HEK293 (cell line): ENCODE data around the gene LRRC74B.
"Not testable (repeated sequence)": the region's sequence is repeated elsewhere in the genome, so short reads cannot be mapped to it uniquely, and the experiment has no call there.

Experiments
- CTCF ChIA-PET: fragments of 350-600 bp; formaldehyde crosslinking; extraction: SDS; loops from one replicate; lab custom pipeline; 2021; ENCODE audit warnings: antibody characterized with exemption; lab: Yijun Ruan, JAX
- POLR2A ChIA-PET: fragments of 300-600 bp; formaldehyde crosslinking; extraction: SDS; loops from one replicate; lab custom pipeline; 2020; ENCODE audit warnings: antibody characterized with exemption, inconsistent platforms; lab: Yijun Ruan, JAX
- H3K27ac ChIP-seq: fragments of 200-500 bp; sonication (Bioruptor generic); 2 replicates; pipeline ENCODE4 v1.5.1; 2014; ENCODE audit warnings: low read depth, low read length, control low read depth, inconsistent platforms; ENCODE audit errors: extremely low read depth
- H3K36me3 ChIP-seq, 2 experiments: fragments of 200-500 bp in 1 of 2; sonication (Bioruptor generic) in 1 of 2; 1 replicate in 1 of 2; 2 replicates in 1 of 2; pipeline ENCODE4 v1.5.1; 2014 to 2017; ENCODE audit warnings: inconsistent platforms in 2 of 2, low read length in 2 of 2; ENCODE audit not compliant: control insufficient read depth in 2 of 2, insufficient read depth in 1 of 2
- H3K4me1 ChIP-seq: fragments of 200-500 bp; sonication (Bioruptor generic); 2 replicates; pipeline ENCODE4 v1.5.1; 2014; ENCODE audit warnings: mild to moderate bottlenecking, low read length, inconsistent platforms; ENCODE audit not compliant: control insufficient read depth, insufficient read depth
- H3K4me3 ChIP-seq: 2 replicates; pipeline ENCODE4 v1.5.1; 2011; ENCODE audit warnings: low read depth, mild to moderate bottlenecking, control low read depth, low read length, moderate library complexity
- H3K9me3 ChIP-seq: fragments of 200-500 bp; sonication (Bioruptor generic); 2 replicates; pipeline ENCODE4 v1.5.1; 2014; ENCODE audit warnings: low read depth, low read length, inconsistent platforms; ENCODE audit not compliant: control insufficient read depth, insufficient read depth
- GLIS1 ChIP-seq: fragments of 450-650 bp; formaldehyde crosslinking; IDR thresholded peaks from 2 replicates; pipeline ENCODE4 v1.5.1; 2016; ENCODE audit warnings: missing biosample characterization, missing genetic modification characterization
- KLF1 ChIP-seq: fragments of 450-650 bp; formaldehyde crosslinking; IDR thresholded peaks from 2 replicates; pipeline ENCODE4 v1.5.1; 2016; ENCODE audit warnings: missing biosample characterization, missing genetic modification characterization
- KLF8 ChIP-seq: fragments of 450-650 bp; formaldehyde crosslinking; IDR thresholded peaks from 2 replicates; pipeline ENCODE4 v1.5.1; 2016; ENCODE audit warnings: missing biosample characterization, missing genetic modification characterization
- REST ChIP-seq: fragments of 450-650 bp; formaldehyde crosslinking; IDR thresholded peaks from 2 replicates; pipeline ENCODE4 v1.5.1; 2016; ENCODE audit warnings: missing biosample characterization, missing genetic modification characterization
- ZNF121 ChIP-seq: fragments of 450-650 bp; formaldehyde crosslinking; IDR thresholded peaks from 2 replicates; pipeline ENCODE4 v1.5.1; 2016; ENCODE audit warnings: missing biosample characterization, missing genetic modification characterization
- ZNF692 ChIP-seq: fragments of 450-650 bp; formaldehyde crosslinking; IDR thresholded peaks from 2 replicates; pipeline ENCODE4 v1.5.1; 2016; ENCODE audit warnings: missing biosample characterization, missing genetic modification characterization

Gene LRRC74B

GRCh38 chr22:21038405-21038804, 7.3 kb upstream of the LRRC74B start:
- no peaks in the 10 kb centered on the region for H3K36me3 ChIP-seq
- TF ChIP-seq KLF8 (tag by site-specific recombination), result no peak
- TF ChIP-seq REST, result peak; percentile 61
- no peaks in the 10 kb centered on the region for H3K4me1 ChIP-seq
- ChIA-PET CTCF (interaction anchor here (0.6 to 1.2 kb wide), 5 partner anchors 8 to 1169 kb away, joined by 3 to 6 read pairs (median 5); partner anchors contain the start of gene LRRC74B), POLR2A (interaction anchor here (1.7 to 1.8 kb wide), 2 partner anchors 36 to 56 kb away, joined by 5 to 7 read pairs; partner anchors contain the start of genes LZTR1 and THAP7)
- H3K27ac ChIP-seq, result no peak overlapping the region
- H3K4me3 ChIP-seq, result no peak overlapping the region
- H3K9me3 ChIP-seq, result no peaks in the 10 kb centered on the region

GRCh38 chr22:21039158-21039557, 6.6 kb upstream of the LRRC74B start:
- H3K36me3 ChIP-seq, H3K9me3 ChIP-seq, POLR2A ChIA-PET, H3K4me1 ChIP-seq, H3K4me3 ChIP-seq, H3K27ac ChIP-seq: not testable (repeated sequence)
- peak; percentile 69 for TF ChIP-seq ZNF121 (tag by site-specific recombination)
- CTCF ChIA-PET, result interaction anchor here (0.6 to 1.1 kb wide), 2 partner anchors 18 to 236 kb away, joined by 5 to 6 read pairs; no protein-coding TSS in a partner anchor

- TF ChIP-seq ZNF692 (tag by site-specific recombination), result no peak
- peak; percentile 74 for TF ChIP-seq GLIS1 (tag by site-specific recombination)
- TF ChIP-seq, all 188 proteins: peak for 1
These were observed 3.8 kb upstream of the LRRC74B start for GRCh38 chr22:21041937-21042336.

GRCh38 chr22:21042978-21043859, 2.5 kb upstream of the LRRC74B start:
- POLR2A ChIA-PET, result no interaction called here
- H3K9me3 ChIP-seq, result no peaks in the 10 kb centered on the region
- no peak for TF ChIP-seq KLF8 (tag by site-specific recombination)
- peak; percentile 46 for TF ChIP-seq KLF1 (tag by site-specific recombination)
- CTCF ChIA-PET, result interaction anchor here (0.6 to 1.1 kb wide), 4 partner anchors 19 to 153 kb away, joined by 3 to 4 read pairs (median 3); no protein-coding TSS in a partner anchor
- H3K4me3 ChIP-seq, result no peak overlapping the region
- H3K36me3 ChIP-seq, result no peaks in the 10 kb centered on the region
- H3K27ac ChIP-seq, result no peak overlapping the region
- no peaks in the 10 kb centered on the region; the same call in 1 of the 2 replicates for H3K4me1 ChIP-seq

More at GRCh38 chr22:21041937-21042336, 3.8 kb upstream of the LRRC74B start:
- no peaks in the 10 kb centered on the region for H3K36me3 ChIP-seq
- no peak overlapping the region for H3K4me3 ChIP-seq
- ChIA-PET CTCF (interaction anchor here (0.6 to 1.4 kb wide), 2 partner anchors 18 to 21 kb away, joined by 4 to 5 read pairs; no protein-coding TSS in a partner anchor), POLR2A (no interaction called here)
- no peaks in the 10 kb centered on the region; the same call in 1 of the 2 replicates for H3K4me1 ChIP-seq
- no peak overlapping the region for H3K27ac ChIP-seq
- H3K9me3 ChIP-seq, result no peaks in the 10 kb centered on the region
